HG02763 (cell line): ENCODE measurements around the gene PPAT.
"Not testable (repeated sequence)": the region's sequence is repeated elsewhere in the genome, so short reads cannot be mapped to it uniquely, and the experiment has no call there.

Experiments used
- ATAC-seq: cut with Tn5 transposase; IDR thresholded peaks from one replicate; pipeline ENCODE4 v1.9.1; 2021; ENCODE audit warnings: mild to moderate bottlenecking, moderate library complexity; ENCODE audit not compliant: unreplicated experiment

PPAT gene

DNA sequence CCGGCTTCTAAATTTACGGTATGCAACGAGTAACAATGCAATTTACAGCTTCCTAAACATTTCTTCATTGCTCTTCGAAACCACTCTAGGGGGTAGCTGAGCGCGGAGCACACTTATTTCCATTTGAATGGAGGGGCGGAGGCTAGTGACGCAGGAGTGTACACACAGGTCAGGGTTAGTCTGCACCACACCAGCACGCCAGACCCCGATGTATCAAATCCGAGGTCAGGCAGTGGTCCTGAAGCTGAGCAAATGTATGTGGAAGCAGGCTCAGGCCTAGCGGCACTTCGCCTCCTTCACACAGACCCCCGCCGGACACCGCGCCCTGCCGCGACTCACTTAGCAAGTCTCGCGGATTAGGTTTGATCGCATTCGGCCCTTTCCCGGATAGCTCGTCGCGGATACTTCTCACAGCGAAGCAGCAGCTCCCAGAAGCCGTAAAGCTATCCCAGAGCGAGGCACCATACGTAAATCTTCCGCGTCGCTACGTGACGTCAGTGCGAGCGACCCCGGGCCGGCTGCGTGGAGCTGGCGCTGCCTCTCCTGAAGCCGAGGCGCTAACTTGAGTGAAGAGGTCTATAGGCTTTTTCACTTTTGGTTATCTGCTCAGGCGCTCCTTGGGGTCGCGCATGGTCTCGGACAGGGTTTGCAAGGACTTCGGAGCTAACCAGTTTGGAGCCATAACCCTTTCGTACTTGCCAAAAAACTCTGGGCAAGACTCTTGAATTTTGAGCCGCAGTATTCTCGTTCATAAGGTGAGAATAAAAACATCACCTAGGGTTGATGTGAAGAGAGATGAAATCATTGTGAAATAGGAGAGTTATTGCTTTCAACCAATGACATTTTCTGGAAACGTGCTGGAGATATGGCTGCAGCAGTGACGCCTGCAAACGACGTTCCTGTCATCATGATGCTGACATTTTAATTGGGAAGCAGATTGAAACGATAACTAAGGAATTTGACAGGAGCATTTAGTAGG lies 48.1 kb downstream of the PPAT start, which contains the start of gene AASDH:
TSS of gene AASDH (minus strand) at position 469 of the 979 bp plus-strand sequence. CDS start 3,192 bp downstream, outside the sequence.
- peak; percentile 95 for ATAC-seq

DNA sequence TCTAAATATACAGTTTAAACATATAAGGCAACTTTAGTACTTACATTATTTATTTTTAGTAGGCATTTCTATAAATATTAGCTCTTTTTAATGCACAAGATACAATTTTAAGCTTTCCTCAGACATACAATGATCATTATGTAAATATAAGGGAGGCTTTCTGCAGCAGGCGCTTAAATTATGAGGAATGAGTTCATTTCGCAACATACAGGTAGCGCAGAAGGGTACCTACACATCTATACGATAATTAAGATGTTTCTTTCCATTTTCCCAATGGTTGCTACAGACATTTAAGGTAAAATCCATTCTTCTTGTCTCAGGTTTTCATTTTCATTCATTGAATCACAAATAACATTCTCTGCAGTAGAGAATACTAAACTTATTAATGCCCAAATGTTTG lies 49.3 kb downstream of the PPAT start:
- ATAC-seq = no peak

DNA sequence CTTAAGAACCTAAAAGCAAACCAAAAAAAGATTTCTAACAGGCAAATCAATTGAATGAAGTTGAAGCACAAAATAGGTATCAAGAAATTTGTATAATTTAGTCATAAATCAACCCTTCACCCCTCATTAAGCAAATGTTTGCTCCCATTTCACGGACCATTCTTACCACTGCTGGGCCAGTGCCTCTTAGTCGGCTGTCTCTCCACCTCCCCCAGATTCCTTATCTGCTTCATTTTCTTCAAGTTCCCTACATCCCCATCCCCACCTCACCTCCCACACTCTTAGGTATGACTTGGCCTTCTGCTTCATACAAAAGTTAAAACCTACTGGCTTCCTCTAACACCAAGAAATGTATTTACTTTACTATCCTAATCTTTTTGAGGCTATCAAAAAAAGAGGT lies 60.0 kb downstream of the PPAT start:
- ATAC-seq = no peak

DNA sequence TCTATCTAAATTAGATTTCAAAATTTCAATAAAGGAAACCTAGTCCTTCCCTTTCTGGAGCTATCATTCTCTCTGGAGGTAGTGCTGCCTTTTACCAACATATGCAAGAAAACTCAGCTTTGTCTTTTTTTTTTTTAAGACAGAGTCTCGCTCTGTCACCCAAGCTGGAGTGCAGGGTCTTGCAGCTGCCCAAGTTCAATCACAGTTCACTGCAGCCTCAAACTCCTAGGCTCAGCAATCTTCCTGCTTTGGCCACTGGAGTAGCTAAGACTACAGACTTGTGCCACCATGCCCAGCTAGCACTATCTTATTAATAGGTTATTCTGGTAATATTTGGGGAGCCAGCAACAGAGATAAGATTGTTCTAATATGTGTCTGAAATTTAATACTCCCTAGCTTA lies 60.5 kb downstream of the PPAT start:
- no peak for ATAC-seq

DNA sequence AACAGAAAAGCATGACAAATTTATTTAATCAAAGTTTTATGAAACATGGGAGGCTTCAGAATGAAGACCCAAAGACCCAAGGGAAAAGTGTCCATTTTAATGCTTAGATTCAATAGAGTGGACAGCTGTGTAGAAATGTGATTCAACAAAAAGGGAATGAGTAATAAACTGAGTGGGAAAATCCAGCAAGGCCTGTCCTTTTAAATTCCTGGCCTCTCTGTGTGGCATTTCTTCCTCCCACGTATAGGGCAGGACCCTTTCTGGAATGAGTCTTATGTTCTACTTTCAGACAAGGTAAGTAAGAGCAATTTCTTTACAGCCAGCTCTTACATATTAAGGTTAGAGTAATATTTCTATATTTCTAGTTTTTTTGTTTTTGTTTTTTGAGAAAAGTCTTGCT lies 62.6 kb downstream of the PPAT start:
- no peak for ATAC-seq

DNA sequence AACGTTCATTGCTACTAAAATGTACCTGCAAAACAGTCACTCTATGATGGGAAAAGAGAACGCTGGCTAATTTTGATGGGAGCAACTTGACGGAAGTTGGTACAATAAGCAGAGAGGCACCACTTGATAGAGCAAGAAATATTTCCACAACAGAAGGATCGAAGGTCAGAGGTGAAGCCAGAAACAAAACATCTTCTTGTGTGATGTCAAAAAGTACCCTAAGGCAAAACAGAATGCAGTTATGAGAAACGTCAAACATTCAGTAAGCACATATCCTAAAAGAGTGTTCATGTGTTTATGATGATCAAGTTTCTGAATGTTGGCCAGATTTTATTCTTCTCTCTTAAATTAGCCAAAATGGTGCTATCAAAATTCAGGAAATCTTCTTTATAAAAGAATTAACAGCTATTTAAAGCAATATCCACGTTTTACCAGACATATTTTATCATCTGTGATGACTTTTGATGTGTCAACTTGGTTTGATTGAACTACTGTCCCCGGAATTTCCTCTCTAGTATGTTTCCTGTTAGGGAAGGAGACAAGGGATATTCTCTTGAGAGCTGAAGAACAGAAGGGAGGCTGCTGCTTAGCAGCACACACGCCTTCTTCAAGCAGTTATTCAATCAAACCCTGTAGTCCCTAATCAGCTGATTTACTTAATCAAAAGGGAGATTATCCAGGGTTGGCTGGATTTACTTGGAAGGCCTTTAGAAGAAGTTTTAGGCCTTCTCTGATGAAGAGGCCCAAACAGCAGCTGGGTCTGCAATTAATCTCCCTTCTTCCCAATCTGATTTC lies 63.8 kb downstream of the PPAT start:
- no peak for ATAC-seq

DNA sequence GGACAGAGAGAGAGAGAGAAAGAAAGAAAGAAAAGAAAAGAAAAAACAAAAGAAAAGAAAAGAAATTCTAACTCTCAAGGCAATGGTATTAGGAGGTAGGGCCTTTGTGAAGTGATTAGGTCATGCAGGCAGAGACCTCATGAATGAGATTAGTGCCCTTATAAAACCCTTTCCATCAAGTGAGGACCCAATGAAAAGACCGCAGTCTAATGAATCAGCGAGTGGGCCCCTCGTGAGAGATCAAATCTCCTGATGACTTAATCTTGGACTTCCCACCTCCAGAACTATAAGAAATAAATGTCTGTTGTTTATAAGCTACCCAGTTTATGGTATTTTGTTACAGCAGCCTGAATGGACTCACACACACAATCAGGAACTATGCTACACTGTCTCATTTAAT lies 65.0 kb downstream of the PPAT start:
- no peak for ATAC-seq

DNA sequence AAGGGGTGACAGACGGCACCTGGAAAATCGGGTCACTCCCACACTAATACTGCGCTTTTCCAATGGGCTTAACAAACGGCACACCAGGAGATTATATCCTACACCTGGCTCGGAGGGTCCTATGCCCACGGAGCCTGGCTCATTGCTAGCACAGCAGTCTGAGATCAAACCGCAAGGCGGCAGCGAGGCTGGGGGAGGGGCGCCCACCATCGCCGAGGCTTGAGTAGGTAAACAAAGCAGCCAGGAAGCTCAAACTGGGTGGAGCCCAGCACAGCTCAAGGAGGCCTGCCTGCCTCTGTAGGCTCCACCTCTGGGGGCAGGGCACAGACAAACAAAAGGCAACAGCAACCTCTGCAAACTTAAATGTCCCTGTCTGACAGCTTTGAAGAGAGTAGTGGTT lies 72.4 kb downstream of the PPAT start:
- not testable (repeated sequence) for ATAC-seq

DNA sequence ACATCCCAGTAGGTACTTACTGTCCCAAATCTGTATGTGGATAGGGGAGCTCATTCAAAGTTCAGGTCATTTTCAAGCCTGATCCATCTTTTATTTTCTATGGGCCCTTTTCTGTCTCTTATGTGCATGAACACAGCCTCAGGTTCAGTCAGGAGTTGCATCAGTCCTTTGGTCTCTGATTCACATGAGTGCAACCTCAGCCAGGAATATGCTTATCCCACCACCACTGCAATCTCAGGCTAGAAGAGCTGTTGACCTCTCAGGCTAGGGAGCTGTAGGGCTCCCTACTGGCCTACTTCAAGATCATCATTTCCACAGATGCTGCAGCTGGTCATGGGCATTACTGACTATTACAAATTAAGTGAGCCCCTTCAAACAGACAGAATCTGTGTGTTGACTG lies 75.3 kb downstream of the PPAT start:
- no peak for ATAC-seq

DNA sequence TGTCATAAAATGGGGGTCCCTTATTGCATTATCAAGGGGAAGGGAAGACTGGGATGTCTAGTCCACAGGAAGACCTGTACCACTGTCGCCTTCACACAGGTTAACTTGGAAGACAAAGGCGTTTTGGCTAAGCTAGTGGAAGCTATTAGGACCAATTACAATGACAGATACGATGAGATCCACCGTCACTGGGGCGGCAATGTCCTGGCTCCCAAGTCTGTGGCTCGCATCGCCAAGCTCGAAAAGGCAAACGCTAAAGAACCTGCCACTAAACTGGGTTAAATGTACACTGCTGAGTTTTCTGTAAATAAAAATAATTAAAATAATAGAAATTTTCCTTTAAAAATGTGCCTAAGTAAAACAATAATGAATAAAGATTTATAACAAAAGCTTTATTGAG lies 78.8 kb downstream of the PPAT start:
- ATAC-seq = no peak

DNA sequence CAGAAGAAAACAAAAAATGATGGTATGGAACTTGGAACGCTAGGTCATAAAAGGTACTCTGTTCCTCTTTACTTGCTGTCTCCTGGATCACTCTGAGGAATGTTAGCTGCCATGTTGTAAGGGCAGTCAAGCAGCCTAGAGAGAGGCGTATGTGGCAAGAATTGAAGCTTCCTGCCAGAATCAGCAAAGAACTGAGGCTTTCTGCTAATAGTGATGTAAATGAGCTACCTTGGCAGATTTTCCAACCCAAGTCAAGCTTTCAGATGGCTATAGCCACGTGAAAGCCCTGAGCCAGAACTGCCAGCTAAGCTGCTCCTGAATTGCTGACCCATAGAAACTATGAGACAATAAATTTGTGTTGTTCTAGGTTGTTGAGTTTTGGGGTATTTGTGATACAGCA lies 86.8 kb downstream of the PPAT start:
- no peak for ATAC-seq

DNA sequence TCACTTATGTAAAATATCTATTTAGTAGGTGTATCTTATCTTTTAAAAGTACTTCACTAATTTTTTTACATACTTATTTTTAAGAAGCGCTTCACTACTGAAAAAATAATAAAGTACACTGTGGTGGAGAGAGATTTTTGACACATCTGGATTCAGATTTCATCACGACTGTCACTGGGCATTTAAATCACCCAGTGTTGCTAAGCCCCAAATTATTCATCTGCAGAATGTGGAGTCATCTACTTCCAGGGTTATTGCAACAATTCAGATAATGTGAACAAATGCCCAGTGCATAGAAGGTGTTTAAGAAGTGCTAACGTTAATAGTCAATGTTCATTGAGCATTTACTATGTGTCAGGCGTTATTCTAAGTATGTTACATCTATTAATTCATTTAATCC lies 90.0 kb downstream of the PPAT start:
- ATAC-seq = no peak
